OCI-LY1 (cell line): ENCODE results near the gene ZNF182.

Experiments used
- EZH2 ChIP-seq: fragments of 200-600 bp; sonication (generic), shearing (Covaris generic); IDR thresholded peaks from 2 replicates; pipeline ENCODE4 v1.8.0; 2017; ENCODE audit warnings: borderline replicate concordance, mixed run types, mild to moderate bottlenecking, antibody characterized with exemption, low read length, moderate library complexity, mixed read lengths
- TF ChIP-seq, protein P1 (sequence below): fragments of 200-600 bp; sonication (generic), shearing (Covaris generic); IDR thresholded peaks from 2 replicates; pipeline ENCODE4 v1.5.1; 2017; ENCODE audit warnings: mild to moderate bottlenecking, antibody characterized with exemption, low read length, moderate library complexity, mixed read lengths

GRCh38 chrX:48046846-48047245 is 43.1 kb upstream of the ZNF182 start:
- TF ChIP-seq, protein P1, sequence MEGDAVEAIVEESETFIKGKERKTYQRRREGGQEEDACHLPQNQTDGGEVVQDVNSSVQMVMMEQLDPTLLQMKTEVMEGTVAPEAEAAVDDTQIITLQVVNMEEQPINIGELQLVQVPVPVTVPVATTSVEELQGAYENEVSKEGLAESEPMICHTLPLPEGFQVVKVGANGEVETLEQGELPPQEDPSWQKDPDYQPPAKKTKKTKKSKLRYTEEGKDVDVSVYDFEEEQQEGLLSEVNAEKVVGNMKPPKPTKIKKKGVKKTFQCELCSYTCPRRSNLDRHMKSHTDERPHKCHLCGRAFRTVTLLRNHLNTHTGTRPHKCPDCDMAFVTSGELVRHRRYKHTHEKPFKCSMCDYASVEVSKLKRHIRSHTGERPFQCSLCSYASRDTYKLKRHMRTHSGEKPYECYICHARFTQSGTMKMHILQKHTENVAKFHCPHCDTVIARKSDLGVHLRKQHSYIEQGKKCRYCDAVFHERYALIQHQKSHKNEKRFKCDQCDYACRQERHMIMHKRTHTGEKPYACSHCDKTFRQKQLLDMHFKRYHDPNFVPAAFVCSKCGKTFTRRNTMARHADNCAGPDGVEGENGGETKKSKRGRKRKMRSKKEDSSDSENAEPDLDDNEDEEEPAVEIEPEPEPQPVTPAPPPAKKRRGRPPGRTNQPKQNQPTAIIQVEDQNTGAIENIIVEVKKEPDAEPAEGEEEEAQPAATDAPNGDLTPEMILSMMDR, result no peak
- TF ChIP-seq EZH2, result no peak
